HG03108 (cell line): ENCODE data around the gene SPATA9.

Experiments used
- ATAC-seq: cut with Tn5 transposase; IDR thresholded peaks from one replicate; pipeline ENCODE4 v1.9.1; 2021; ENCODE audit warnings: moderate library complexity; ENCODE audit not compliant: unreplicated experiment

SPATA9 gene, protein sequence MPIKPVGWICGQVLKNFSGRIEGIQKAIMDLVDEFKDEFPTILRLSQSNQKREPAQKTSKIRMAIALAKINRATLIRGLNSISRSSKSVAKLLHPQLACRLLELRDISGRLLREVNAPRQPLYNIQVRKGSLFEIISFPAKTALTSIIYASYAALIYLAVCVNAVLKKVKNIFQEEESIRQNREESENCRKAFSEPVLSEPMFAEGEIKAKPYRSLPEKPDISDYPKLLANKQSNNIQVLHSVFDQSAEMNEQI

DNA sequence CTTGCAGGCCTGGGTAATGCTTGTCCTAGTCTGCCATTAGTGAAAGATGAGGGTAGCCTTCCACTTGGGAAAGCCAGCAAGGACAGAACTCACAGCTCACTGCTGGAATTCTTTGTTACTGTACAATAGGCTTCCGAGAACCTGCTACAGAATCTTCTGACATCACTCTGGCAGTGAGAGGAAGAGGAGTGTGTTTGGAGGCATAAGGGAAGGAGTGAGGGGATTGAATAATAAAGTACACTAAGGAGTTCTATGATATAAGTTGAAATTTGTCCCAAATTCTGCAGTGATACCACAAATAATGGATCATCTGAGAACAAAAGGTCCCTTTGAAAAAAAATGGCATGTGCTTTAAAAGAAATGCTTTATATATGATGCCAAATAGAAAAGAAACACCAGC lies at the start of gene SPATA9:
TSS of gene SPATA9 (minus strand) at position 101 of the 400 bp plus-strand sequence. CDS start 137 bp downstream, outside the sequence.
- ATAC-seq: no peak

DNA sequence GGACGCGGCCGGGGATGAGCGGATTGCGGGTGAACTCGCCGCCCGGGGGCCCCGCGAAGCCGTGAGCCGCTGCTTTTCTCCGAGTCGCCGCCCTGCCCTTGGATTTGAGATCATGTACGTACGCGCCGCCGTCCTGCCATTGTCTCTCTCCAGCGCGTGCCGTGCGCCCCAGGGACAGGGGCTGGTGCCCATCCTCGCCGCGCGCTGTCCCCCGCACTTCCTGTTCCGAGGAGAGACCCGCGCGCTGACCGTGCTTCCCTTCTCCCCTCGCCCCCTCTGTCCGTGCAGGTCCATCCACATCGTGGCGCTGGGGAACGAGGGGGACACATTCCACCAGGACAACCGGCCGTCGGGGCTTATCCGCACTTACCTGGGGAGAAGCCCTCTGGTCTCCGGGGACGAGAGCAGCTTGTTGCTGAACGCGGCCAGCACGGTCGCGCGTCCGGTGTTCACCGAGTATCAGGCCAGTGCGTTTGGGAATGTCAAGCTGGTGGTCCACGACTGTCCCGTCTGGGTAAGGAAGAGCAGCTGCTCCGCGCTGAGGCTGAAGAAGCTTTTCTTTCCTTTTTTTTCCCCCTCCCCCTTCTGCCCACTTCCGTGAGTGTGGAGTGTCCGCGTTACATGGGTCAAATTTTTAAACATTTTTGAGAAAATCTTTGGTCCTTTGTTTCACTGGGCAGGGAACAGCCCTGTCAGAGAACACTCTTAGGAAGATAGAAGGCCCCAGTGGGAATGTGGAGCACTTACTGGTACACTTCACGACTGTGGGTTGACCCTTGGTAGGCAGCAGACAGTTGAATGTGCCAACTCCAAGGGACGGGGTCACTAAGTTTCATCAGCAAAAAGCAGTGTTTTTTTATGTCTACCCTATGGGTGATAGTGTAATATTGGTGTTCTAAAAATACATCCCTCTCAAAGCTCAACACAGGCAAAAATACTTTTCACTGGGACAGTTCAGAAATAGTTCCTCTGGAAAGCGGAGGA lies 49.1 kb upstream of the SPATA9 start:
- peak; percentile 20 for ATAC-seq

DNA sequence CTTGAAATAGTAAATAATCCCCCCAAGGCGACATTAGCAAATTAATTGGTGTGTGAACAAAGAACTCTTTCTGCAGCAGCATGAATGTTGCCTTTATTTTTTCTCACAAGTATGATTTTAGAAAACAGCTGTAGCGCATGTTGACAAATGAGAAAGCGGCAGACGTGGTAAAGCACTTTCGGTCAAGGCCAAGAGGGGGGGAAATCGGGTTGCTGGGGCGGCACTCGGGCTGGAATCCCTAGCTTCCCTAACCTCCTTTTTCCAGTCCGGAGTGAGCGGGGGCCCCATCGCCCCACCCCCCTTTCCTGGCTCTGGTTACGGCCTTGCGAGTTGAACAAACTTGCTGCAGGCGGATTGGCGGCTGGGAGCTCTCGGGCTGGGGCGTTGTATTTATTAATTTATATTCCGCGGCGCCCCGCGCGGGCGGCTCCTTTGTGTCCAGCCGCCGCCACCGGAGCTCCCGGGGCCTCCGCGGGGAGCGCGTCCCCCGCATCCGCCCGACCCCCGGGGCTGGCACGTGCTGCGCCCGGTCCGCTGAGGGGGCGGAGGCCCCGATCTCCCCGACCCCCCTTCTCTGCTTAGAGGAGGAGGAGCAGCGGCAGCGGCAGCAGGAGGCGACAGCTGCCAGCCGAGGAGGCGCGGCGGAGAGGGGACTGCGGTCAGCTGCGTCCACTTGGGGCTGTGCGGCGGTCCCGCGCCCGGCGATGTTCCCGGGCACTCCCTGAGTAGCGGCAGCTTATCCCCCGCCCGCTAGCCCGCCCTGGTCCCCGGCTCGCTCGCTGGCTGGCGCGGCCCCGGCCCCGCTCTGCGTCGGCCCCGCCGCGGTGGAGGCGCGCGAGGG lies 48.2 kb upstream of the SPATA9 start, which contains the start of gene RHOBTB3:
TSS of gene RHOBTB3 (plus strand) at position 607 of the 841 bp plus-strand sequence. CDS start 347 bp downstream, outside the sequence.
- ATAC-seq: peak; percentile 45

DNA sequence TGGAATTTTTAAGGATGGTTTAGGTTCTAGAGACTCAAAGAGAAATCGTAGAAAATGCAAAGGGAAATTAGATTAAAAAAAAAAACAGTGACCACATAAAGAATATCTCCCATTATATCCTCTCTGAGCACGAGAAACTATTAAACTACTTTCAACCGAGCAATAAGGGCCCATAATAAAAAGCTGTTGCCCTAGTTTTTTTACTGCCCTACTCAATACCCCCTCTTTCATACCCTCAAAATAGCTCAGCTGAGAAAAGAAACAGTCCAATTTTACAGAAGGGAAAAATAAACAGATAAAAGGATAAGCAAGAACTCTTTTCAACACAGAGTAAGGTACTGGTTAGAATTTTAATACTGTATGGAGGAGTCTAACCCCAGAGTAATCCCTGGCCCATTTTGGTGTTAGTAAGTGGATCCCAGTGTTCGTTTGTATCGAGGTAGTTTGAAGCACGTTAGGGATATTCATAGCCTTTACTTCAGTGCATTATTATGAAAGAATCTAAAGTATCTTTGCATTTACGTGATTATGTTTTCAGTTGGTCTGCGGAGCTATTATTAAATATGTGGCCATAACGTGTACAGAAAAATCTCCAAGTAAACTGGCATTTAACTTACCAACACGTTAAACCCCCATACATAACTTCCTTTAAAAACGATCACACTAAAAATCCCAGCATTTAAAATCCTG lies 47.4 kb upstream of the SPATA9 start:
- no peak for ATAC-seq

DNA sequence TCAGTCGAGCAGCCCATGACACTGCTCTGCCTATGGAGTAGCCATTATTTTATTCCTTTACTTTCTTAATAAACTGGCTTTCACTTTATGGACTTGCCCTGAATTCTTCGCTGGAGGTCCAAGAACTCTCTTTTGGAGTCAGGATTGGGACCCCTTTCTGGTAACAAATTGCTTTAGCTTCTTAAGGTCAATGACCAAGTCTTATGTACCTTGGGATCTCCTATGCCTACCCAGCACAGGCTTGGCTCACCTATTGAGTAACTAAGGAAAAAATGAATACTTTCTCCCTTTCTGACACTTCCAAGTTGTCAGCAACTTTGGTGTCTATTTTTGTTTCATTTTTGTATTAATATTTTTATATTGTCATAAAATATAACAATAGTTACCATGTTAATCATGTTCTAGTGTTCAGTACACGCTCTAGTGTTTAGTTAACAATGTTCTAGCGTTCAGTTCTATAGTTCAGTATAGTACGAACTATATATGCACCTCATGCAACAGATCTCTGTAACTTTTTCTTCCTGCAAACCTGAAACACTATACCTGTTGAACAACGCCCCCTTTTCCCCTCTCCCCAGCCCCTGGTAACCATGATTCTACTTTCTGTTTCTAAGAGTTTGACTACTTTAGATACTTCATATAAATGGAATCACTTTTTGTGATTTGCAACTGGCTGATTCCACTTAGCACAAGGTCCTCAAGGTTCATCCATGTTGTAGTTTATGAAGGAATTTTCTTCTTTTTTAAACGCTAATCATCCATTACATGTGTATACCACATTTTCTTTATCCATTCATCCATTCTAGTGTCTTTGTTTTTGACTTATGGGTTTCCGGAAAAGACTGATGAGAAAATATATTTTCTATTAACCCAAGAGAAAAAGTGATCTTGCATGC lies 46.6 kb upstream of the SPATA9 start:
- no peak for ATAC-seq

DNA sequence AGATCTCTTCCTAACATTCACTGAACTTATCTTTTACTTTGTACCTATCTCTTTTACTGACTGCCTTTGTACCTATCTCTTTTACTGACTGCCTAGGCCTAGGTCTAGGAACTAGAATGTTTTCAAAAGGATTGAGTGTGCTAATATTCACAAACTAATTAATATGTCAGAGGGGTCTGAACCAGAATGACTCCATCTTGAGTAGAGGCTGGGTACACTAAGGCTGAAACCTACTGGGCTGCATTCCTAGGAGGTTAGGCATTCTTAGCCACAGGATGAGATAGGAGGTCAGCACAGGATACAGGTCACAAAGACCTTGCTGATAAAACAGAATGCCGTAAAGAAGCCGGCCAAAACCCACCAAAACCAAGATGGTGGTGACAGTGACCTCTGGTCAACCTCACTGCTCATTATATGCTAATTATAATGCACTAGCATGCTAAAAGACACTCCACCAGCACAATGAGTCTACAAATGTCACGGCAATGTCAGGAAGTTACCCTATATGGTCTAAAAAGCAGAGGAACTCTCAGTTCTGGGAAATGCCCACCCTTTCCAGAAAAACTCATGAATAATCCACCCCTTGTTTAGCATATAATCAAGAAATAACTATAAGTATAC lies 45.8 kb upstream of the SPATA9 start:
- no peak for ATAC-seq

DNA sequence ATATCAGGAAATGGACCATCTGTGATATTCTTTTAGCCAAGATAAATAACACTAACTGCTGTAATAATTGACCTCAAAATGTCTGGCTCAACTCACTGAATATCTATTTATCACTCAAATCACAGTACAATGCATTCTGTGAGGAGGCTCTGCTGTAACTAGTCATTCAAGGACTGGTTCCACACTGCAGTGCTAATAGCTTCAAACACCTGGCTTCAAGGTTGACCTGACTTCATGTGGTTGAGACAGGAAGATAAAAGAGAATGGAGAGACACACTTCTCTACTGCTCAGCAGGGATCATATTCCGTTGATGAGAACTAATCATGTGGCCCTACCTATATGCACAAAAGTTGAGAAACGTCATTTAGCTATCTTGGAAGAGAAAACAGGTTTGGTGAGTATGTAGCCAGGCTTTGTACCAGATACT lies 45.0 kb upstream of the SPATA9 start:
- no peak for ATAC-seq

DNA sequence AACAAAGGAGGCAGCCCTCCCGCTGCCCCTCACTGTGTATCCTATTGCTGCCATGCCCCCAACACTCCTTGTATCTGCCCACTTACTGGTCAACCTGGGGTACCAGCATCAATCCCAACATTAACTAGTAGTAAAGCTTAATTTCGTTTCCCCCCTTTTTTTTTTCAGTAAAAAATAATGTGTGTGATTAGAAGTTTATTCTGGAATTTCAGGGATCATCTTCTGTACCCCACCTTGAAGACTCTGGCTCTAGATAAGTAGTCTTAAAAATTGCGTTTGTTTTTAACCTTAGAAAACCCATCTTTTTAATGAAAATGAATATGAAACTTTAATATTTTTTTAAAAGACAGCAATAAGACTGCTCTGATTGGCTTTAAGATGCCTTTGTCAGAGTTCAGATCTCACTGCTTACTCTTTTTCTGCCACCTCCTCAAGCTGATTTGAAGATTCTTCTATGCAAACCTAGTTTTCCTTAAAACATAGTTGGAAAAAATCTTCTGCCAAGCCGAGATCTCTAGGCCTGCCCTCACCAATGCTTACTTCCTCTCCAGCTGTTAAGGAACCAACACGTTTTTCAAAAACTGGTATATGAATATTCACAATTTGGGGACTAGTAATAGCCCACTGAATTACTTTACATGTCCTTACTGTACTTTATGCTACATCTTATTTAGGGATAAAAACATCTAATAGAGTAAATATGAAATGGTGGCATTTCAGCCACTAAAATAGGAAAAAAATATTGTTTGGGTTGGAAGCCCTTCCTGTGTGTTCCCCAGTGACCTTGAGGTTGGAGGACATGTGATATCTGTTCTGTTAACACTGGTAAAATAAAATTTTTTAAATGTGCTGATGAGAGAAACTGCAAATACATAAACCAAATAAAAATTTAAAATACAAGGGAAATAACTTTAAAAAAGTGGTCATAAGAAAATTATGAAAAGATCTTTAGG lies 44.3 kb upstream of the SPATA9 start:
- no peak for ATAC-seq

DNA sequence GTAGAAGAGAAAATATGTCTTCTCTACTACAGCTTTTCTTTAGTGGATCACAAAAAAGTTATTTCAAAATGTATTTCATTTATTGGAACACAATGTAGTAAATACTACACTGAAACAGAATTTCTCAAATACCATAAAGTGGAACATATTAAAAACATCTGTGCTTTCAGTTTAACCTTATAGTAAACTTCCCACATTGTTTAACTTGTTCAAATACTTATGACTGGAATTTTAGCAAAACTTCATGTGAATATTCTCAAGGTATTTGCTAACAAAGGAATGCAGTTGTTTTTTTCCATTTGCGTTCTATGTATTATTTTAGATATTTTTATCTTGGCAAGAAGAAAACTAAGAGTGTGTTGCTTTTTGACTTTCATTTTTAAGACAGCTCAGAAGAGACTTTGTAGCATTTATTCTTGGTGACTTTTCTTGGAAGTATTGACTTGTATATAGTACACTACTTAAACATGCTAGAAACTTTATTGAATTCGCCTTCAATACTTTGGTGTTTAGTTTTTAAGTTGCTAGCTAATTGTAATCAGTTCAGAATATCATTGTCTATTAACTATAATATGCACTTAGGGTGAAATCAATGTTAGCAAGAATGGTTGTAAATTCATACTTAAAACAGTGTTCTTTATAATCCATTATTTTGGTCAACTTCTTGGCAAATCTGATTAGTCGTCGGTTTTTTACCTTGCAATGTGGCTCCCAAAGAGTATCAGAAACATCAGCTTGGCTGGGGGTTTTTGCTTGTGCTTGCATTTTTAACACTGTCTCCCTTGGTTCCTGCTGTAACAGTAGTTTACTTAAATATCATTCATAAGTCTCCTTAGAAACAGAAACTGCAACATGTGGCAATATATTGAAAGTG lies 43.4 kb upstream of the SPATA9 start:
- ATAC-seq: no peak

DNA sequence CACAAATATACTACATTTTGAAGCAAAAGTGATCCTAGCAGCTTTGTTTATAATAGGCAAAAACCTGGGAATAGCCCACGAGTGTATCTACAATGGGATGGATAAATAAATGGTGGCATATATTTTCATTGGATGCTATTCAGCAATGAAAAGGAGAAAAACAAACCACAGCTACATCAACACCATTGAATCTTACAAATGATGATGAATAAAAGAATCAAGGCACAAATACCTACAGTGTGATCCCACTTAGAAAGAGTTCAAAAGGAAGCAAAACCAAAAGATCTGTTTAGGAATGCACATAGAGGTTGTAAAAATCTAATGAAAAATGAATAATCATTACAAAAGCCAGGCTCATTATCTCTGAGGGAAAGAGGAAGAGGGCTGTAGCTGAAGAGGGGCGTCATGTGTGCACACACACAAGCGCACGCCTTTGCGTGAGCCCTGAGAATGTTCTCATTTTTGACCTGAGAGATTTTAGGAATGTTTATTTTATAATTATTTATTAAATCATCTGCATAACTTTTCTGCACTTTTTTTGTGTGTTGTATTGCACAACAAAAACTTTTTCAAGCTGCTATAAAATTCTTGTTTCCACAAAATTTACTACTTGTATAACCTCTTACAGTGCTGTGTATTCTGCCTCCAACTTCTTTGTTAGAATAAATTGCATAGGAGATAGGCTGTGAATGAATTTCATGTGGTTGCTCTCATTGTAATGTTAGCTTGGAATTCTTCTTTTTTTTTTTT lies 42.5 kb upstream of the SPATA9 start:
- no peak for ATAC-seq

DNA sequence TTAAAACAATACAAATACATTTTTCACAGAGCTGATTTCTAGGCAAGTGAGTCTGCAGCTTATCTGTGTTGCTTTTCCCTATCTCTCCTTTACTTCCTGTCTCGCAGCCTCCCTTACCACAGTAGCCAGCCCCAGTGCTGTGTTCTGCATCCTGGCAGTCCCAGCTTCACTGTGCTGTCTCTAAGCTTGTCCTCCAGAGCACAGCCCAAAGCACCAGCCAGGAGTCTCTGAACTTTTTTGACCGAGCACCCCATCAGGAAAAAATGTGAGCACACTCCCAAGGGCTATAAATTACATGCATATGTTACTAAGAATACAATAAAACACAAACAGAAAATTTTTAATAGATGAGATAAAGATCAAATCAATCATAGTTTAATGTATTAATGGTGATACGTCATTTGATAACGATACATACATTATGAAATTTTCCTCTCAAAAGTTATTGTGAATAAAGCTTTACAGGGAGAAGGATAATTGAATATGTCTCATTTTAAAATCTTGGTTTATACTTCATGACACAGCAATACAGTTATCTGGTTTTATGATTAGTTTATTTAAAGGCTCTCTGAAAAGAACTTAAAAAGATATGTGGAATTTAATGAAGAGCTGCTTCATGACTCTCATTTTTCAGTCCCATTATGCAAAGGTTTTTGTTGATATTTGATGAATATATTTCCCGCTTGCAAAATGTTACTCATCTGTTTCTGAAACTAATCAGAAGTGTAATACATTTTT lies 41.0 kb upstream of the SPATA9 start:
- no peak for ATAC-seq

DNA sequence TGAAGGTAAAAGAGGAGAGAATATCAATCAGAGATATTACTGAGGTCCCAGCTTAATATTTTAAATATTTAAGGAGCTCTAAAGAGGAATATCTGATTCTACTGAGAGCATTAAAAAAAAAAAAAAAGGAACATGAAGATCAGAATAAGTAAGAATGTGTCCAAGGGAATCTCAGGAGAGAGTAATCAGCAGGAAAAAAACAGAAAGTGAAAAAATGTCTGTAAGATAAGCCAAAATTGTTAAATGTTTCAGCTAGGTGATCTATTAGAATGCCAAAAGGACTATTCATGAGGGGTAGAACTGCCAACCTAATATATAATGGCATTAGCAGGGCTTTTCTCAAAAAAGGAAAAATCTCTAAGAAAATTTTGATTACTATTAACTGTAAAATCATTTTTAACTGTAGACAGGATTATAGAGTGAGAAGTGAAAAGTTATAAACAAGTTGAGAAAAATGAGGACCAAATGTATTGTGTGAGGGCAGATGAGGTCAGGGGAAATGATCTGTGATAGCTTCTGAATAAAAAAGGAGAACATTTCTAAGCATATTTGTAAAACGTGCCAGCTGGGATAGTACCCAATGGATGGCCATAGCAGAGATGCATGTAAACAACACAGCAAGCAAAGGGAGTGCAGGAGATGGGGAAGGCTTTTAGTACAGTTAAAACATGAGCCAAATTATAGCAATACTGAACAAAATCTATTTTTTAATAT lies 38.9 kb upstream of the SPATA9 start:
- ATAC-seq: no peak

DNA sequence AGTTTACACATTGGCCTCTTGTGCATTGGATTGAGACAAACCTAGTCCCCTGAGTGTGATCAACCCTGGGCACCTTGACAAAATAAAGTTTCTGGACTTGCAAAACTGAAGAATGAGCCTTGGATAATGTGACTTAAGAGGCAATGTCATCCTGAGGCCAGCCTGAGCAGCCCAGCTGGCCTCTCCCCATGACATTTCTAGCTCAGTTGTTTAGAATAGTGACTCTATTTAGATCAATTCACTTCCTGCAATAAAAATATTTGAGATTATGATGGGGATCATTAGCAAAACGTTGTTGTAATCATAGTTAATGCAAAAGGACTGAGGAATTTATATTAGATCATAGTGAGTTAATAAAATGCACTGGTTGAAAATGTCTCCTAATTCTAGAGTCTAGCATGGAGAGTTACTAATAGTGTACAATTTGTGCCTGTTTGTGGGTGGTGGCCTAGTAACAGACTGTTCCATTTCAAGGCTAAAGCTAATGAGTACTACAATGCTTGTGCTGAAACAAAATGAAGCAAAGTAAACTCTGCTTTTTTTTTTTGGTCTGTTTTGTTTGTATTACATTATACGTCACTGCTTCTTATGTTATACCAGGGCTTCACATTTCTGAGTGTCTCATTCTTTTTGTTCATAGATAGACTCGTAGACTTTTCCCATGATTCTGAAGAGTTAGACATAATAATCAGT lies 37.4 kb upstream of the SPATA9 start:
- ATAC-seq: no peak

DNA sequence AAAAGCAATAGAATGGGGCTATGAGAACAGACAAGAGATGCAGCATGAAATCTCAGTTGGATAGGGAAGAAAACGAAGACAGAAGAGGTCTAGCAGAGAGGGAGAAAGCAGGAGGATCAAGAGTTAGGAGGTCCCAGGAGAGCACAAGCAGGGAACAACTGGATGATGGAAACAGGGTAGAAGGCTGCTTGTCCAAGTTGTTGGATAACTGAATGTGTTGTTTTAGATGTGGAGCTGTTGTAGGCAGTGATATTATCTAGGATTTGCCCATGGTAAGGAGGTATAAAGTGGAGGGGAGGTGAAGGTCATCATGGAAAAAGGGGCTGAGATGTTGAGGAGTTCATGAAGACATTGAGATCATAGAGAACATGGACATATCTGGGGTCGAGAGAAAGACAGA lies 35.9 kb upstream of the SPATA9 start:
- ATAC-seq: no peak
